Neural cell (in vitro differentiated cells): ENCODE measurements around the gene RALB. TPM values are rescaled to one million over a fixed set of nuclear protein-coding genes. Genes with fewer than 3 reads are reported as not detected.

Experiments used
- H2AFZ ChIP-seq: fragments of 200-600, 300-800 bp; sonication (generic), shearing (Covaris generic); 2 replicates; pipeline ENCODE4 v1.6.0; 2014; ENCODE audit warnings: low read depth, mild to moderate bottlenecking, antibody characterized with exemption, low read length, moderate library complexity
- H3F3A ChIP-seq: fragments of 200-600 bp; shearing (Covaris generic); 2 replicates; pipeline ENCODE4 v1.6.1; 2016; ENCODE audit warnings: mild to moderate bottlenecking, moderate library complexity, mixed read lengths, antibody characterized with exemption, low read length; ENCODE audit not compliant: insufficient read depth, poor library complexity, severe bottlenecking
- H3K27ac ChIP-seq: fragments of 200-600, 300-800 bp; sonication (generic), shearing (Covaris generic); 2 replicates; pipeline ENCODE4 v1.5.1; 2014; ENCODE audit warnings: mild to moderate bottlenecking, low read length, moderate library complexity
- H3K27me3 ChIP-seq: fragments of 300-800, 200-600 bp; sonication (generic), shearing (Covaris generic); 2 replicates; pipeline ENCODE4 v1.6.0; 2014; ENCODE audit warnings: mild to moderate bottlenecking, low read depth, low read length, moderate library complexity; ENCODE audit not compliant: insufficient read depth
- H3K36me3 ChIP-seq: fragments of 300-800, 200-600 bp; sonication (generic), shearing (Covaris generic); 2 replicates; pipeline ENCODE4 v1.5.1; 2014; ENCODE audit warnings: mild to moderate bottlenecking, antibody characterized with exemption, low read length, moderate library complexity; ENCODE audit not compliant: insufficient read depth
- H3K4me2 ChIP-seq: fragments of 300-800, 200-600 bp; sonication (generic), shearing (Covaris generic); 2 replicates; pipeline ENCODE4 v1.6.0; 2014; ENCODE audit warnings: mild to moderate bottlenecking, low read length
- H3K4me3 ChIP-seq: fragments of 300-800, 200-600 bp; sonication (generic), shearing (Covaris generic); 2 replicates; pipeline ENCODE4 v1.5.1; 2014; ENCODE audit warnings: mild to moderate bottlenecking, low read length, moderate library complexity
- H3K79me2 ChIP-seq: fragments of 200-600 bp; shearing (Covaris generic); replicated peaks from 2 replicates; pipeline ENCODE4 v1.6.0; 2014; ENCODE audit warnings: mild to moderate bottlenecking, low read length, moderate library complexity; ENCODE audit not compliant: insufficient read depth
- H3K9ac ChIP-seq: fragments of 300-800, 200-600 bp; sonication (generic), shearing (Covaris generic); 2 replicates; pipeline ENCODE4 v1.6.1; 2016; ENCODE audit warnings: mild to moderate bottlenecking, low read length, mixed read lengths
- H3K9me2 ChIP-seq: fragments of 200-600 bp; shearing (Covaris generic); 2 replicates; pipeline ENCODE4 v1.6.1; 2016; ENCODE audit warnings: mild to moderate bottlenecking, low read length, mixed read lengths; ENCODE audit not compliant: insufficient read depth
- H3K9me3 ChIP-seq: fragments of 200-600, 300-800 bp; sonication (generic), shearing (Covaris generic); 2 replicates; pipeline ENCODE4 v1.6.1; 2016; ENCODE audit warnings: mild to moderate bottlenecking, mixed run types, low read length, moderate library complexity, mixed read lengths
- H4K20me1 ChIP-seq: fragments of 200-600 bp; shearing (Covaris generic); 2 replicates; pipeline ENCODE4 v1.6.1; 2016; ENCODE audit warnings: mild to moderate bottlenecking, mixed run types; ENCODE audit not compliant: insufficient read depth
- EP300 ChIP-seq: fragments of 450-650 bp; conservative IDR thresholded peaks from 2 replicates; pipeline ENCODE4 v1.6.1; 2014; ENCODE audit warnings: antibody characterized with exemption, mild to moderate bottlenecking, moderate library complexity; ENCODE audit not compliant: poor library complexity, severe bottlenecking
- EZH2 ChIP-seq: fragments of 200-600, 300-800 bp; shearing (Covaris generic), sonication (generic); IDR thresholded peaks from 2 replicates; pipeline ENCODE4 v1.6.1; 2014; ENCODE audit warnings: antibody characterized with exemption, low read length, borderline replicate concordance, mild to moderate bottlenecking; ENCODE audit not compliant: insufficient read depth, poor library complexity, severe bottlenecking
- MXI1 ChIP-seq: fragments of 450-650 bp; conservative IDR thresholded peaks from 2 replicates; pipeline ENCODE4 v1.6.1; 2014; ENCODE audit warnings: antibody characterized with exemption, mild to moderate bottlenecking; ENCODE audit not compliant: poor library complexity, severe bottlenecking
- POLR2AphosphoS5 ChIP-seq: IDR thresholded peaks from 2 replicates; pipeline ENCODE4 v1.6.1; 2012
- RAD21 ChIP-seq: fragments of 450-650 bp; conservative IDR thresholded peaks from 2 replicates; pipeline ENCODE4 v1.6.1; 2014; ENCODE audit warnings: antibody characterized with exemption, mild to moderate bottlenecking, moderate library complexity
- SMC3 ChIP-seq: fragments of 450-650 bp; conservative IDR thresholded peaks from 2 replicates; pipeline ENCODE4 v1.6.1; 2014; ENCODE audit warnings: antibody characterized with exemption, mild to moderate bottlenecking, moderate library complexity; ENCODE audit not compliant: poor library complexity
- TAF1 ChIP-seq: IDR thresholded peaks from 2 replicates; pipeline ENCODE4 v1.6.1; 2012; ENCODE audit warnings: low read depth
- polyA plus RNA-seq: library from polyadenylated mRNA; depleted of rRNA; stranded (reverse); fragments of >200 nt; gene quantifications from 2 replicates; pipeline ENCODE4 v1.2.3, GENCODE V29; 2014
- TF ChIP-seq, protein P1 (sequence below): IDR thresholded peaks from 2 replicates; pipeline ENCODE4 v1.6.1; 2012; ENCODE audit warnings: borderline replicate concordance
- TF ChIP-seq, protein P2 (sequence below): fragments of 450-650 bp; IDR thresholded peaks from 2 replicates; pipeline ENCODE4 v1.5.1; 2014; ENCODE audit warnings: antibody characterized with exemption, mild to moderate bottlenecking, moderate library complexity; ENCODE audit not compliant: poor library complexity, severe bottlenecking

The RALB gene
- polyA plus RNA-seq, 1 donor from 2014 or later = 50.6 TPM

DNA sequence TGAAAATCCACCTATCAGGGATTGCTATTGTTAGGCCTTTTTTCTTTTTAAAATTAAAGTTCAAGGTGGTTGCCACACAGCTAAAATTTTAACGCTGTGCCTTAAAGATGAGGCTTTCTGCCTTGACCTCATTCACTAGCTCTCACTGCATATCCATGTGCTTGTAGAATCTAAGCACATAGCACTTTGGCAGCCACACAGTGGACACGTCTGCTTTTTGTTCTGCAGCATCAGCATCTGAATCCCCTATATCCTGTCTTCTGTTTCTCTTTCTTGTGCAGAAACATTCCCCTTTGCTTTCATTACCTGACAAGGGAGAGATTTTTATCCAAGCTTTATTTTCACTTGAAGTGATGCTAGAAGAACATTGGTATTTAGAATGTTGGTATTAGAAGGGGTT, 38.1 kb downstream of the RALB start:
- Histone ChIP-seq H3K4me2 (no peak overlapping the region), H3K9ac (no peak overlapping the region)

DNA sequence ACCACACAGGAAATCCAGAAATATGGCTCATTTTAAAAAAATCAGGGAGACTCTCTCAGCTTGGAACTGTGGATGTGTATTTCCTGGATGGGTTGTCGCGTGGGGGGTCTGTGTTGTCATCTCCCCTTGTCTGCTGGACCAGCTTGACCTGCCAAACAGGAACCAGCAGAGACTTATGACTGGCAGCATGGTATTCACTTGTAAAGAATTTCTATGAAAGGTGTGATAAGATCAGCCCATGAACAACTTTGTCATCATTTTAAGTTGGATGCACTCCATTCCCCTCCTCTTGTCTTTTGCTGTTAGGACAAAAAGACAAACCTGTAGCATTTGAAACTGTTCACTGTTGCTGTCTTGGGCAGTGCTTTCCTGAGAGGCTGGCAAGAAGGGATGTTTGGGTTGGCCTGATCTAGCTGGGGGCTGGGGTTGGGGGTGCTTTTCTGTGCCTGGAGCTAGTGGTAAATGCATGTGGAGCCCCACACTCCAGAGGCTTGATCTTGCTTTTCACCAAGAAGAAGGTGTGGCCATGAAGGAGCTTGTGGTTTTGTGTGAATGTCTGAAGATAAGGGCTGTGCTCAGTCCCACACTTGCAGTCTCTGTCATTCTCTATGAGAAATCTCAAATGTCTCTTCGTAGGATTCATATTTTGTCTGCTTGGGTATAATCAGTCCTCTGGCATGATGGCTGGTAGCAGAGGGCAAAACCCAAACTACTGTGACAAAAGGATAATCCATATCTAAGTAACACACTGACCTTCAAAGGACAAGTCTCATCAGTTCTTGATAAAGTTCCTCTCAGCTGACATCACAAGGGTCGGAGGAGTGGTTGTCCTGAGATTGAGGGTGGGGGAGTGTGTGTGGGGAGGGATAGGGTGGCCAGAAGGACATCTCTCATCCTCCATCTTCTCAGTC, 39.0 kb downstream of the RALB start:
- H3K36me3 ChIP-seq = peaks cover 7% of the 10 kb centered on the region
- no peak overlapping the region for H3K27ac ChIP-seq
- no peak overlapping the region for H3K9ac ChIP-seq
- no peaks in the 10 kb centered on the region for H4K20me1 ChIP-seq
- H3K4me2 ChIP-seq = no peak overlapping the region
- TF ChIP-seq EZH2 (no peak), EP300 (no peak)
- TF ChIP-seq, protein P1, sequence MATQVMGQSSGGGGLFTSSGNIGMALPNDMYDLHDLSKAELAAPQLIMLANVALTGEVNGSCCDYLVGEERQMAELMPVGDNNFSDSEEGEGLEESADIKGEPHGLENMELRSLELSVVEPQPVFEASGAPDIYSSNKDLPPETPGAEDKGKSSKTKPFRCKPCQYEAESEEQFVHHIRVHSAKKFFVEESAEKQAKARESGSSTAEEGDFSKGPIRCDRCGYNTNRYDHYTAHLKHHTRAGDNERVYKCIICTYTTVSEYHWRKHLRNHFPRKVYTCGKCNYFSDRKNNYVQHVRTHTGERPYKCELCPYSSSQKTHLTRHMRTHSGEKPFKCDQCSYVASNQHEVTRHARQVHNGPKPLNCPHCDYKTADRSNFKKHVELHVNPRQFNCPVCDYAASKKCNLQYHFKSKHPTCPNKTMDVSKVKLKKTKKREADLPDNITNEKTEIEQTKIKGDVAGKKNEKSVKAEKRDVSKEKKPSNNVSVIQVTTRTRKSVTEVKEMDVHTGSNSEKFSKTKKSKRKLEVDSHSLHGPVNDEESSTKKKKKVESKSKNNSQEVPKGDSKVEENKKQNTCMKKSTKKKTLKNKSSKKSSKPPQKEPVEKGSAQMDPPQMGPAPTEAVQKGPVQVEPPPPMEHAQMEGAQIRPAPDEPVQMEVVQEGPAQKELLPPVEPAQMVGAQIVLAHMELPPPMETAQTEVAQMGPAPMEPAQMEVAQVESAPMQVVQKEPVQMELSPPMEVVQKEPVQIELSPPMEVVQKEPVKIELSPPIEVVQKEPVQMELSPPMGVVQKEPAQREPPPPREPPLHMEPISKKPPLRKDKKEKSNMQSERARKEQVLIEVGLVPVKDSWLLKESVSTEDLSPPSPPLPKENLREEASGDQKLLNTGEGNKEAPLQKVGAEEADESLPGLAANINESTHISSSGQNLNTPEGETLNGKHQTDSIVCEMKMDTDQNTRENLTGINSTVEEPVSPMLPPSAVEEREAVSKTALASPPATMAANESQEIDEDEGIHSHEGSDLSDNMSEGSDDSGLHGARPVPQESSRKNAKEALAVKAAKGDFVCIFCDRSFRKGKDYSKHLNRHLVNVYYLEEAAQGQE = no peak
- TF ChIP-seq, protein P2, sequence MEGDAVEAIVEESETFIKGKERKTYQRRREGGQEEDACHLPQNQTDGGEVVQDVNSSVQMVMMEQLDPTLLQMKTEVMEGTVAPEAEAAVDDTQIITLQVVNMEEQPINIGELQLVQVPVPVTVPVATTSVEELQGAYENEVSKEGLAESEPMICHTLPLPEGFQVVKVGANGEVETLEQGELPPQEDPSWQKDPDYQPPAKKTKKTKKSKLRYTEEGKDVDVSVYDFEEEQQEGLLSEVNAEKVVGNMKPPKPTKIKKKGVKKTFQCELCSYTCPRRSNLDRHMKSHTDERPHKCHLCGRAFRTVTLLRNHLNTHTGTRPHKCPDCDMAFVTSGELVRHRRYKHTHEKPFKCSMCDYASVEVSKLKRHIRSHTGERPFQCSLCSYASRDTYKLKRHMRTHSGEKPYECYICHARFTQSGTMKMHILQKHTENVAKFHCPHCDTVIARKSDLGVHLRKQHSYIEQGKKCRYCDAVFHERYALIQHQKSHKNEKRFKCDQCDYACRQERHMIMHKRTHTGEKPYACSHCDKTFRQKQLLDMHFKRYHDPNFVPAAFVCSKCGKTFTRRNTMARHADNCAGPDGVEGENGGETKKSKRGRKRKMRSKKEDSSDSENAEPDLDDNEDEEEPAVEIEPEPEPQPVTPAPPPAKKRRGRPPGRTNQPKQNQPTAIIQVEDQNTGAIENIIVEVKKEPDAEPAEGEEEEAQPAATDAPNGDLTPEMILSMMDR = no peak
- no peaks in the 10 kb centered on the region for H3K9me2 ChIP-seq
- no peaks in the 10 kb centered on the region for H3K79me2 ChIP-seq
- no peaks in the 10 kb centered on the region for H3K27me3 ChIP-seq
- no peak overlapping the region for H2AFZ ChIP-seq
- H3K9me3 ChIP-seq = no peaks in the 10 kb centered on the region
- no peak overlapping the region for H3K4me3 ChIP-seq
- H3F3A ChIP-seq = no peaks in the 10 kb centered on the region

More for the DNA sequence above, 38.1 kb downstream of the RALB start:
- Histone ChIP-seq H3F3A (no peaks in the 10 kb centered on the region), H3K36me3 (peaks cover 7% of the 10 kb centered on the region), H3K27ac (no peak overlapping the region), H4K20me1 (no peaks in the 10 kb centered on the region), H3K9me3 (no peaks in the 10 kb centered on the region), H3K27me3 (no peaks in the 10 kb centered on the region), H3K79me2 (no peaks in the 10 kb centered on the region), H2AFZ (no peak overlapping the region), H3K4me3 (no peak overlapping the region), H3K9me2 (no peaks in the 10 kb centered on the region)
- TF ChIP-seq RAD21 (no peak), POLR2AphosphoS5 (no peak), EP300 (no peak), EZH2 (no peak), TAF1 (no peak), MXI1 (no peak), SMC3 (no peak)
- TF ChIP-seq, protein P2 = no peak
- TF ChIP-seq, protein P1 = no peak
